Stomach smooth muscle (tissue), 2 donors: ENCODE results near the gene RABGAP1L.
"Not testable (repeated sequence)": the region's sequence is repeated elsewhere in the genome, so short reads cannot be mapped to it uniquely, and the experiment has no call there.

ENCODE experiments used
- H3K27ac ChIP-seq: one replicate; pipeline ENCODE4 v1.7.0; 2013; ENCODE audit warnings: mild to moderate bottlenecking, low read length, inconsistent platforms
- H3K27me3 ChIP-seq, 2 donors: one replicate each; pipeline ENCODE4 v1.7.0; 2013; ENCODE audit warnings: low read length in 2 of 2; ENCODE audit not compliant: insufficient read depth in 2 of 2, control insufficient read depth in 1 of 2
- H3K36me3 ChIP-seq, 2 donors: one replicate each; pipeline ENCODE4 v1.7.0; 2013; ENCODE audit warnings: low read length in 2 of 2; ENCODE audit not compliant: control insufficient read depth in 2 of 2, insufficient read depth in 2 of 2
- H3K4me1 ChIP-seq: one replicate; pipeline ENCODE4 v1.7.0; 2013; ENCODE audit warnings: low read length; ENCODE audit not compliant: control insufficient read depth, insufficient read depth
- H3K4me3 ChIP-seq, 2 donors: one replicate each; pipeline ENCODE4 v1.7.0; 2013; ENCODE audit warnings: low read length in 2 of 2
- H3K9ac ChIP-seq, 2 donors: one replicate each; pipeline ENCODE4 v1.7.0; 2013; ENCODE audit warnings: low read length in 2 of 2, mild to moderate bottlenecking in 1 of 2
- H3K9me3 ChIP-seq, 2 donors: one replicate each; pipeline ENCODE4 v1.7.0; 2013; ENCODE audit warnings: low read length in 2 of 2; ENCODE audit not compliant: control insufficient read depth in 2 of 2
- donor health status: healthy.
- donor health status: Pancreatic carcinoma.

Gene RABGAP1L

DNA sequence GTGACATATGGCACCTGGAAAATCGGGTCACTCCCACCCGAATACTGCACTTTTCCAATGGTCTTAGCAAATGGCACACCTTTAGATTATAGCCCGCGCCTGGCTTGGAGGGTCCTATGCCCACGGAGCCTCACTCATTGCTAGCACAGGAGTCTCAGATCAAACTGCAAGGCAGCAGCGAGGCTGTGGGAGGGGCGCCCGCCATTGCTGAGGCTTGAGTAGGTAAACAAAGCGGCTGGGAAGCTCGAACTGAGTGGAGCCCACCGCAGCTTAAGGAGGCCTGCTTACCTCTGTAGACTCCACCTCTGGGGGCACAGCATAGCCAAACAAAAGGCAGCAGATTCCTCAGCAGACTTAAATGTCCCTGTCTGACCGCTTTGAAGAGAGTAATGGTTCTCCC is 458.6 kb downstream of the RABGAP1L start:
- not testable (repeated sequence) for H3K9me3 ChIP-seq, H3K27ac ChIP-seq, H3K9ac ChIP-seq, H3K4me1 ChIP-seq, H3K4me3 ChIP-seq, H3K27me3 ChIP-seq, H3K36me3 ChIP-seq

DNA sequence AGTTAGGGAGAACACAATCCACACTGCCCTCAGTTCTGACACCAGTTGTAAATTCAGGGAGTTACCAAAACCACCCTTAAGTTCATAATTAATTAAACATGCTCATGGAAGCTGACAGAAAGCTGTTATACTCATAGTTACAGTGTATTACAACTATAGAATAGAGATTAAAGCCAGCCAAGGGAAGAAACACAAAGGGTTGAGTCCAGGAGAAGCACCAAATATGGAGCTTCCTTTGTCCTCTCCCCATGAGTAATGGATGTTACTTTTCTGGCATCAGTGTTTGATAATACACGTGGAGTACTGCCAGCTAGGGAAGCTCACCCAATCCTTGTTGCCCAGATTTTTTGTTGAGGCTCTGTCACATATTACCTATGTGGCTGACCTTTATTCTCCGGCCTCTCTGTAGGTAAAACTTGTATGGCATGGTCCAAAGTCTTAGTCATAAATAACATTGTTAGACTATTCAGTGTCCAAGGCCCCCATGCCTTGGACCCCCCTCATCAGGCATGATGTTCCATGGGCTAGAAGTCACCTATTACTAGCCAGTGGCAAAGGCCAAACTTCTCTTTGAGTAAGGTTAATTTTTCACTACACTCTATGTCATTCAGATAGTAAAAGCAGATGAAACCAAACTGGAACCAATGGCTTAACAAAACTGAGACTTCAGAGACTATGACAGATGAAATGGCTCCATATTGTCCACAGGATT is 464.2 kb downstream of the RABGAP1L start:
- no peaks in the 10 kb centered on the region for H3K36me3 ChIP-seq
- H3K4me3 ChIP-seq = no peak overlapping the region
- H3K9ac ChIP-seq = no peak overlapping the region
- no peaks in the 10 kb centered on the region for H3K27me3 ChIP-seq
- no peaks in the 10 kb centered on the region for H3K9me3 ChIP-seq
- no peak overlapping the region for H3K27ac ChIP-seq
- no peaks in the 10 kb centered on the region for H3K4me1 ChIP-seq

DNA sequence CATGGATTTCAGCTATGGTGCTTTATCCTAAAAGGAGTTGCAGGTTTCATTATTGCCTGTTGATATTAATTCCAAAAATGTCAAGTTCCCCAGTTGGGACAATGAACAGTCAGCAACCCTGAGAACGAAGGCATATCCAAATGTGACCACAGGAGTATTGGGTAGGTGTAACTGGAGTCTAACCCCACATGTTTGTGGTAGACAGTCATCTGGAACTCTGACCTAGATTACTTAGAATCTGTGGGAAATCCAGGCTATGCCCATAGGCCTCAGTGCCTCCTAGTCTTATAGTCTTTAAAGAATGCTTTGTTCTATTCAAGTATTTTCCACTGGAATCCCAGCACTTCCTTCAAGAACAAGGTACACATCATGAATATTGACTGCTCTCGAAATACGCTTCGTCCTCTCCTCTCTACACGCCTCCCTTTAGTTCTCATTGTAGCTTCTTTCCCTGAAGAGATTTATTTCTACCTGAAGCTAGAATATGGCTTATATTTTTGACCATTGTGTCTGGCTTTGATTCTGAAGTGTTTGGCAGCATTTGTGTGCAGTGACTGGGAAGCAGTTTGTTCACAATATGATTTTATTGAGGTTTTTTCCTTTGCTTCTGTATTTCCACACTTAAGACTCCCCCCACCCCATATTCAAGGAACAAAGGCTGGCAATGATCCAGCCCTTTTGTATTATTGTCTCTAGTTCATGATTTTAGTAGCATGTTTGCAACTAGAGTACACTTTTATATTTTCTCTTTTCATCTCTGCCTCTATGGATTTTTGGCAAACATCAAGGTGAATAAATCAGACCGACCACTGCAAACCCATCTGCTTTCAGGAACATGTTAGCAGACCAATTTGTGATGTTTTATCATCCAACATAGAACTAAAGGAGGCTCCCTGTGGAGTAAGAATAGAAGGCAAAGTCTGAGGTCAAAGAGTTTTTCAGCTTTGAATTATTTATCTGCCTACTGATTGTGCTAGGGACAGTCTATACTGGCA is 467.0 kb downstream of the RABGAP1L start:
- Histone ChIP-seq H3K4me3 (no peak overlapping the region), H3K9ac (no peak overlapping the region), H3K4me1 (no peaks in the 10 kb centered on the region), H3K27ac (no peak overlapping the region), H3K36me3 (no peaks in the 10 kb centered on the region), H3K9me3 (no peaks in the 10 kb centered on the region), H3K27me3 (no peaks in the 10 kb centered on the region)

DNA sequence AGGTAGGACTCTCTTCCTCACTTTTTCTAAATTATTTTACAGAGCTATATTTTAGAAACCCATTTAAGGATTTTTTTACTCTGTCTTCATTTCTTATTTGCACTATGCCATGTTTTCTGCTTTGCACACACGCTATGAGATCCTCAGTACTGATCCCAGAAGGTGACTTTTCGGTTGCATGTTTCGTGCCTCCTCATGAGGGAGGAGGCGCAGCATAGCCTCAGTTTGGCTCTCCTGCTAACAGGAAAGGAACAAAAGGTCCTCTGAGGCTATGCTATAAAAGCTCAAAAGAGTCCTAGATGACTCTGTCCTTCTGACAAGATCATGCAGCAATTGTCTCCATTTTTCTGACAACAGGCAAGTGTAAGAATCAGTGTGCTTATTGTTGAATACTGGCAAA is 478.2 kb downstream of the RABGAP1L start:
- no peak overlapping the region for H3K9ac ChIP-seq
- H3K36me3 ChIP-seq = peaks cover 0 to 5% of the 10 kb centered on the region in 2 donors
- H3K4me3 ChIP-seq = no peak overlapping the region
- no peak overlapping the region for H3K27ac ChIP-seq
- no peaks in the 10 kb centered on the region for H3K27me3 ChIP-seq
- no peaks in the 10 kb centered on the region for H3K4me1 ChIP-seq
- H3K9me3 ChIP-seq = no peaks in the 10 kb centered on the region

DNA sequence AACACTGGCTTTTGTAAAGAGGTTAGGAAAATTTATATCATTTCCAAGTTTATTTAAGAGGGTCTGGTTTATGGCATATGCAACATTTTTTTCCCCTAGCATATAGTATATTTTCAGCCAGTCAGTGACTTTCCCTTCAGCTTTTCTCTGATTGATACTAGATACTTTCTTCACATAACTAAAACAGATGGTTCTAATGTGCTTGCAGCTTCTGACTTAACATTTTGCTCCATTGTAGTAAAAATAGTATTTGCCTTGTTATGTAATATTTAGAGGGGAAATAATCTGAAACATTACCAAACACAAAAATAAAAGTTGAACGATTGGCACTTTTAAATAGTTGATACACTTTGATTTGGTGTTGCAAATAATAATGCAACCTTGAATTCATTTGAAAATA is 480.1 kb downstream of the RABGAP1L start:
- H3K9ac ChIP-seq = no peak overlapping the region
- H3K9me3 ChIP-seq = no peaks in the 10 kb centered on the region
- H3K36me3 ChIP-seq = peaks cover 0 to 5% of the 10 kb centered on the region in 2 donors
- H3K4me1 ChIP-seq = no peaks in the 10 kb centered on the region
- H3K27me3 ChIP-seq = no peaks in the 10 kb centered on the region
- H3K27ac ChIP-seq = no peak overlapping the region
- H3K4me3 ChIP-seq = no peak overlapping the region

DNA sequence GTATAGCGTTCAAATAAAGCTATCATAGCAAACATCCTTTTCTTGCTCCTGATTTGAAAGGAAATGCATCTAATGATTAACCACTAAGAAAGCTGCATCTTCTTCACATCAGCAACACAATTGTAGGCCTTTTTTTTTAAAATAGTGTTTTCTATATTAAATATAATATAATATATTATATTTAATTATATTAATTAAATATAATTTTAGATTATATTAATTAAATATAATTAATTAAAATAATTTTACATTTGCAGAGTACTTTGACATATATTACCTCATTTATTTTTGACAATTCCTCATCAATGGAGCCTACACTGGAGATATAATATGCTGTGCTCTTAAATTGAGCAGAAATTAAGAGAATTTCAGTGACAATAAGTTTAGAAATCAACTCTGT is 481.5 kb downstream of the RABGAP1L start:
- no peak overlapping the region for H3K9ac ChIP-seq
- no peaks in the 10 kb centered on the region for H3K27me3 ChIP-seq
- no peak overlapping the region for H3K27ac ChIP-seq
- no peak overlapping the region for H3K4me3 ChIP-seq
- H3K9me3 ChIP-seq = no peaks in the 10 kb centered on the region
- no peaks in the 10 kb centered on the region for H3K4me1 ChIP-seq
- H3K36me3 ChIP-seq = peaks cover 0 to 5% of the 10 kb centered on the region in 2 donors

DNA sequence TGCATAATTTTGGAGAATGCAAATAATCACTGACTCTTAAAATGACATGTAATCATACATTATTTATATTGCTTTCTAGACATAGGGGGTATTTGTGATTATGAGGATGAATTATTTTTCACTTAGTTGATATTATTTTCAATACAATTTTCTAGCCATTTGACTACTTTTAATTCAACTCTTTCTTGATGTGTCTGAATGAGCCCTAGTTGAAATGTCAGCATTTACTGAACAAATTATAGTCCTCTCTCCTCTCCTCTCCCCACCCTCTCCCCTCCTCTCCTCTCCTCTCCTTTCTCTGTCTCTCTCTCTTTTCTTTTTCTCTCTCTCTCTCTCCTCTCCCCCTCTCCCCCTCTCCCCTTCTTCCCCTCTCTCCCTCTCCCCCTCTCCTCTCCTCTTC is 483.1 kb downstream of the RABGAP1L start:
- no peak overlapping the region for H3K27ac ChIP-seq
- H3K4me1 ChIP-seq = no peaks in the 10 kb centered on the region
- peaks cover 0 to 5% of the 10 kb centered on the region in 2 donors for H3K36me3 ChIP-seq
- no peaks in the 10 kb centered on the region for H3K27me3 ChIP-seq
- no peak overlapping the region for H3K9ac ChIP-seq
- no peaks in the 10 kb centered on the region for H3K9me3 ChIP-seq
- H3K4me3 ChIP-seq = no peak overlapping the region

DNA sequence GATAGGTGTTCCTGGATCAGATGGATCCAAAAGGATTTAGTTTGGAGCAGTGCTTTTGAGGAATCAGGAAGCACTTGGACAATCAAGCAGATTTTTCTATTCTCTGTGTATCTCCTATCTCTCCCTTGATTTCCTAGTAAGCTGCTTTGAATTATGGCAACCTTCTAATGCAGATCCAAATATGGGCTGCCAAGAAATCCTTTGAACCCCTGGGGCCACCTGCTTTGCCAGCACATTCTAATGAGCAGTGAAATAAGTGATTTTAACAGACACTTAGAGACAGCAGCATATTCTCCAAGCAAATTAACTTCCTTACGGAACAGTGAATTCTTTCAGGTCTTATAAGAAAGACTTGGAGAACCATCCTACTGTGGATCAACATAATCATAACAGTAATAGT is 483.9 kb downstream of the RABGAP1L start:
- H3K27ac ChIP-seq = no peak overlapping the region
- H3K36me3 ChIP-seq = no peaks in the 10 kb centered on the region
- no peak overlapping the region for H3K9ac ChIP-seq
- no peaks in the 10 kb centered on the region for H3K27me3 ChIP-seq
- no peaks in the 10 kb centered on the region for H3K4me1 ChIP-seq
- H3K9me3 ChIP-seq = no peaks in the 10 kb centered on the region
- H3K4me3 ChIP-seq = no peak overlapping the region

DNA sequence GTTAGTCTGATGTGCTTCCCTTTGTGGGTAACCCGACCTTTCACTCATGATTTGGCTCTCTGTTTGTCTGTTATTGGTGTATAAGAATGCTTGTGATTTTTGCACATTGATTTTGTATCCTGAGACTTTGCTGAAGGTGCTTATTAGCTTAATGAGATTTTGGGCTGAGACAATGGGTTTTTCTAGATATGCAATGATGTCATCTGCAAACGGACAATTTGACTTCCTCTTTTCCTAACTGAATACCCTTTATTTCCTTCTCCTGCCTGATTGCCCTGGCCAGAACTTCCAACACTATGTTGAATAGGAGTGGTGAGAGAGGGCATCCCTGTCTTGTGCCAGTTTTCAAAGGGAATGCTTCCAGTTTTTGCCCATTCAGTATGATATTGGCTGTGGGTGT is 490.3 kb downstream of the RABGAP1L start:
- not testable (repeated sequence) for H3K27ac ChIP-seq, H3K4me3 ChIP-seq, H3K9ac ChIP-seq, H3K9me3 ChIP-seq, H3K27me3 ChIP-seq, H3K36me3 ChIP-seq, H3K4me1 ChIP-seq

DNA sequence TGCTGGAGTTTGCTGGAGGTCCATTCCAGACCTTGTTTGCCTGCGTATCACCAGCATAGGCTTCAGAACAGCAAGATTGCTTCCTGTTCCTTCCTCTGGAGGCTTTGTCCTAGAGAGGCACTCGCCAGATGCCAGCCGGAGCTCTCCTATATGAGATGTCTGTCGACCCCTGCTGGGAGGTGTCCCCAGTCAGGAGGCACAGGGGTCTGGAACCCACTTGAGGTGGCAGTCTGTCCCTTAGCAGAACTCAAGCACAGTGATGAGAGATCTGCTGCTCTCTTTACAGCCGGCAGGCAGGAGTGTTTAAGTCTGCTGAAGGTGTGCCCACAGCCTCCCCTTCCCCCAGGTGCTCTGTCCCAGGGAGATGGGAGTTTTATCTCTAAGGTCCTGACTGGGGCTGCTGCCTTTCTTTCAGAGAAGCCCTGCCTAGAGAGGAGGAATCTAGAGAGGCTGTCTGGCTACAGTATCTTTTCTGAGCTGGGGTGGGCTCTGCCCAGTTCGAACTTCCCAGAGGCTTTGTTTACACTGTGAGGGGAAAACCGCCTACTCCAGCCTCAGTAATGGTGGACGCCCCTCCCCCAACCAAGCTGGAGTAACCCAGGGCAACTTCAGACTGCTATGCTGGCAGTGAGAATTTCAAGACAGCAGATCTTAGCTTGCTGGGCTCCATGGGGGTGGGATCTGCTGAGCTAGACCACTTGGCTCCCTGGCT is 493.4 kb downstream of the RABGAP1L start:
- Histone ChIP-seq H3K9me3 (peaks cover 0 to 2% of the 10 kb centered on the region in 2 donors), H3K36me3 (no peaks in the 10 kb centered on the region), H3K4me3 (no peak overlapping the region), H3K27ac (no peak overlapping the region), H3K4me1 (no peaks in the 10 kb centered on the region), H3K9ac (no peak overlapping the region), H3K27me3 (no peaks in the 10 kb centered on the region)
